Activated CD4-positive, alpha-beta memory T cell treated with anti-CD3 and anti-CD28 coated beads for 36 hours (primary cell): ENCODE results near the gene FGL2. TPM values are rescaled to one million over a fixed set of nuclear protein-coding genes. Genes with fewer than 3 reads are reported as not detected.

Source experiments
- total RNA-seq, 2 experiments: library from RNA; stranded (reverse); gene quantifications; one replicate each; pipeline ENCODE4 v1.2.3, GENCODE V29; 2021

FGL2 gene
- total RNA-seq, 2 experiments from 2014 or later, result 0.55 to 0.65 TPM

Other genes with a start within 250 kb of the FGL2 start
- gene SPDYE17, start 167.5 kb downstream of the FGL2 start, total RNA-seq, result not detected
- not detected for gene SPDYE18, start 137.3 kb downstream of the FGL2 start, total RNA-seq
- 1 to 10 TPM; 1.0 to 1.8 TPM for gene CCDC146, start 77.2 kb downstream of the FGL2 start, total RNA-seq
- 1 to 10 TPM; 1.7 to 1.9 TPM for gene GSAP, start 216.5 kb upstream of the FGL2 start, total RNA-seq